Subcutaneous adipose tissue (tissue), 4 donors: ENCODE measurements around the gene STT3B. TPM values are rescaled to one million over a fixed set of nuclear protein-coding genes. Genes with fewer than 3 reads are reported as not detected.

ENCODE experiments used
- total RNA-seq, 4 donors: library from RNA; depleted of rRNA; stranded (reverse); fragments of >200 nt; gene quantifications; one replicate each; pipeline ENCODE4 v1.1.0, GENCODE V29; 2016
- TF ChIP-seq, protein P1 (sequence below): fragments of 450-650 bp; IDR thresholded peaks from one replicate; pipeline ENCODE4 v1.5.1; 2016; ENCODE audit warnings: low read depth, mild to moderate bottlenecking, control low read depth, antibody characterized with exemption, moderate library complexity

STT3B gene
- total RNA-seq, 4 donors from 2014 or later = 57.6 to 128 (median 103) TPM

DNA sequence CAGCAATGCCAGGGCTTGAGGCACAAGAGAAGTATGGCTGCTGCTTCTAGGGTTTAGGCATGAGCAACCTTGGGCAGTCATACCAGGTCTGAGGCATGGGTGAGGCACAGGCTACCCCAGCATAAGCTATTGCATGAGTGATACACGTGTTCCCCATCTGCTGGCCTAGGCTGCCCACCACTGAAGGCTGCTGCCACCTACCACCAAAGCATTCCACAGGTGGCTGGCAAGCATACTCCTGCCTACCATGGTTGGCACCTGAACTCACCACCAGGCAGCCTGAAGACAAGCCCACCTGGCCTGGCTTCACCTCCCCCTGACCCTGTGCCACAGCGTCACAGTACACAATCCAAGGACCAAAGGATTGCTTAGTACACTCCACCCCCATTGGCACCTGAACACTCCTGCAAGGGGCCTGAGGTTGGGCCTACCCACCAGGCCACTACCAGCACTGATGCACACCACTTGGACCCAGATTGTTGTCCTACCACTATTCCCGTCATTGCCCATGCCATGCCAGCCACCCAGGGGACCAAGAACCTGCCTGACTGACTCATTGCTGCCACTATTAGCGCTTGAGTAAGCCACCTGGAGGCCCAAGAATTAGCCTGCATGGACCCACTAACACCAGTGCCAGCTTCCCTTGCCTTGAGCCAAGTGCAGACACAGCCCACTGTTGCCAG, 115.7 kb downstream of the STT3B start:
- TF ChIP-seq, protein P1, sequence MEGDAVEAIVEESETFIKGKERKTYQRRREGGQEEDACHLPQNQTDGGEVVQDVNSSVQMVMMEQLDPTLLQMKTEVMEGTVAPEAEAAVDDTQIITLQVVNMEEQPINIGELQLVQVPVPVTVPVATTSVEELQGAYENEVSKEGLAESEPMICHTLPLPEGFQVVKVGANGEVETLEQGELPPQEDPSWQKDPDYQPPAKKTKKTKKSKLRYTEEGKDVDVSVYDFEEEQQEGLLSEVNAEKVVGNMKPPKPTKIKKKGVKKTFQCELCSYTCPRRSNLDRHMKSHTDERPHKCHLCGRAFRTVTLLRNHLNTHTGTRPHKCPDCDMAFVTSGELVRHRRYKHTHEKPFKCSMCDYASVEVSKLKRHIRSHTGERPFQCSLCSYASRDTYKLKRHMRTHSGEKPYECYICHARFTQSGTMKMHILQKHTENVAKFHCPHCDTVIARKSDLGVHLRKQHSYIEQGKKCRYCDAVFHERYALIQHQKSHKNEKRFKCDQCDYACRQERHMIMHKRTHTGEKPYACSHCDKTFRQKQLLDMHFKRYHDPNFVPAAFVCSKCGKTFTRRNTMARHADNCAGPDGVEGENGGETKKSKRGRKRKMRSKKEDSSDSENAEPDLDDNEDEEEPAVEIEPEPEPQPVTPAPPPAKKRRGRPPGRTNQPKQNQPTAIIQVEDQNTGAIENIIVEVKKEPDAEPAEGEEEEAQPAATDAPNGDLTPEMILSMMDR = no peak

GRCh38 chr3:31652296-31652695, 119.6 kb downstream of the STT3B start:
- TF ChIP-seq, protein P1 = no peak

- TF ChIP-seq, protein P1 = no peak
These were observed 120.7 kb downstream of the STT3B start for GRCh38 chr3:31653464-31653863.

- TF ChIP-seq, protein P1 = no peak
These were observed 122.3 kb downstream of the STT3B start for GRCh38 chr3:31654998-31655397.

DNA sequence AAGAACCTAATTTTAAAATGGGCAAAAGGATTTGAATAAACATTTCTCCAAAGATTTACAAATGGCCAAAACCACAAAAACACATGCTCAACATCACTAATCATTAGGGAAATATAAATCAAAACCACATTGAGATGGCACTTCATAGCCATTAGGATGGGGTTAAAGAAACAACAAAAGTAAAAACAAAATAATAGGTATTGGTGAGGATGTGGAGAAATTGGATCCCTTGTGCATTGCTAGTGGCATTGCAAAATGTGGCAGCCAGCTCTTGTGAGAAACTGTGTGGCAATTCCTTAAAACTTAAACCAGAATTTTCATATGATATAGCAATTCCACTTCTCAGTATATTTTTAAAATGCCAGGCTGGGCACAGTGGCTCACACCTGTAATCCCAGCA, 126.5 kb downstream of the STT3B start:
- TF ChIP-seq, protein P1 = no peak

- TF ChIP-seq, protein P1 = no peak
These were observed 128.6 kb downstream of the STT3B start for GRCh38 chr3:31661286-31661685.

- TF ChIP-seq, protein P1 = no peak
These were observed 129.4 kb downstream of the STT3B start for GRCh38 chr3:31661993-31662670.
